Neuronal stem cell (in vitro differentiated cells): ENCODE results near the gene TTC33.

ENCODE experiments used
- DNase-seq: peaks from one replicate; pipeline ENCODE4 v3.0.0-alpha.2; 2013; ENCODE audit warnings: low spot score
- H2AFZ ChIP-seq: one replicate; pipeline ENCODE4 v1.6.1; 2013; ENCODE audit warnings: mild to moderate bottlenecking, low read length, inconsistent platforms
- H2AK5ac ChIP-seq: 2 replicates; pipeline ENCODE4 v1.6.1; 2013; ENCODE audit warnings: low read depth, mild to moderate bottlenecking, inconsistent platforms, low read length, moderate library complexity, mixed read lengths
- H2BK120ac ChIP-seq: 2 replicates; pipeline ENCODE4 v1.6.1; 2013; ENCODE audit warnings: low read depth, mild to moderate bottlenecking, inconsistent platforms, low read length, moderate library complexity, mixed read lengths
- H2BK12ac ChIP-seq: one replicate; pipeline ENCODE4 v1.6.1; 2013; ENCODE audit warnings: low read length, inconsistent platforms
- H2BK15ac ChIP-seq: 2 replicates; pipeline ENCODE4 v1.6.1; 2013; ENCODE audit warnings: mild to moderate bottlenecking, low read length, inconsistent platforms, mixed read lengths
- H2BK5ac ChIP-seq: one replicate; pipeline ENCODE4 v1.6.1; 2013; ENCODE audit warnings: inconsistent platforms, mild to moderate bottlenecking, low read length, moderate library complexity
- H3K14ac ChIP-seq: one replicate; pipeline ENCODE4 v1.6.1; 2013; ENCODE audit warnings: low read length, inconsistent platforms
- H3K18ac ChIP-seq: 2 replicates; pipeline ENCODE4 v1.6.1; 2013; ENCODE audit warnings: low read length, inconsistent platforms
- H3K23ac ChIP-seq: 2 replicates; pipeline ENCODE4 v1.6.1; 2013; ENCODE audit warnings: low read depth, mild to moderate bottlenecking, mixed read lengths, low read length, inconsistent platforms; ENCODE audit not compliant: poor library complexity
- H3K27ac ChIP-seq: replicated peaks from 3 replicates; pipeline ENCODE4 v1.5.1; 2013; ENCODE audit warnings: low read length, inconsistent platforms
- H3K27me3 ChIP-seq, 3 experiments: 2 replicates each; pipeline ENCODE4 v1.6.1; 2013; ENCODE audit warnings: low read length in 3 of 3, mild to moderate bottlenecking in 2 of 3, inconsistent platforms in 1 of 3, low read depth in 1 of 3, mixed read lengths in 1 of 3, moderate library complexity in 1 of 3; ENCODE audit not compliant: control insufficient read depth in 3 of 3, insufficient read depth in 3 of 3
- H3K36me3 ChIP-seq, 2 donors: replicated peaks in 1 of 2; 2 replicates each; pipeline ENCODE4 v1.6.1; 2013; ENCODE audit warnings: low read length in 2 of 2; ENCODE audit not compliant: control insufficient read depth in 2 of 2, insufficient read depth in 2 of 2
- H3K4ac ChIP-seq: 2 replicates; pipeline ENCODE4 v1.6.1; 2013; ENCODE audit warnings: inconsistent platforms, mild to moderate bottlenecking, low read length, moderate library complexity
- H3K4me1 ChIP-seq, 2 donors: 1 replicate in 1 of 2; 2 replicates in 1 of 2; pipeline ENCODE4 v1.6.1; 2013; ENCODE audit warnings: low read length in 2 of 2, low read depth in 1 of 2; ENCODE audit not compliant: control insufficient read depth in 2 of 2, insufficient read depth in 1 of 2
- H3K4me2 ChIP-seq: one replicate; pipeline ENCODE4 v1.6.1; 2013; ENCODE audit warnings: mild to moderate bottlenecking, low read length, inconsistent platforms; ENCODE audit not compliant: insufficient read depth, poor library complexity, severe bottlenecking
- H3K4me3 ChIP-seq, 2 donors: 2 replicates each; pipeline ENCODE4 v1.5.1; 2013; ENCODE audit warnings: low read length in 2 of 2, mild to moderate bottlenecking in 2 of 2, inconsistent platforms in 1 of 2, moderate library complexity in 1 of 2
- H3K79me1 ChIP-seq: one replicate; pipeline ENCODE4 v1.6.1; 2013; ENCODE audit warnings: low read depth, mild to moderate bottlenecking, inconsistent platforms, low read length, moderate library complexity
- H3K9ac ChIP-seq: one replicate; pipeline ENCODE4 v1.6.1; 2013; ENCODE audit warnings: mild to moderate bottlenecking, low read depth, low read length, inconsistent platforms; ENCODE audit not compliant: poor library complexity
- H3K9me3 ChIP-seq, 2 donors: replicated peaks in 1 of 2; 2 replicates each; pipeline versions ENCODE3 to v1.6.1; 2013; ENCODE audit warnings: low read length in 2 of 2, mild to moderate bottlenecking in 2 of 2, inconsistent platforms in 1 of 2, low read depth in 1 of 2, mixed read lengths in 1 of 2, moderate library complexity in 1 of 2; ENCODE audit not compliant: control insufficient read depth in 2 of 2, insufficient read depth in 1 of 2
- H4K8ac ChIP-seq: one replicate; pipeline ENCODE4 v1.6.1; 2013; ENCODE audit warnings: low read depth, mild to moderate bottlenecking, inconsistent platforms, low read length, moderate library complexity
- H4K91ac ChIP-seq: one replicate; pipeline ENCODE4 v1.6.1; 2013; ENCODE audit warnings: low read length, low read depth, mild to moderate bottlenecking, inconsistent platforms; ENCODE audit not compliant: poor library complexity
- WGBS, 2 donors: extraction: QIAGEN DNeasy Blood & Tissue Kit; methylation state at CpG; one replicate each; pipeline ENCODE4 v1.1.7; 2013; ENCODE audit warnings: missing lambda C conversion rate in 2 of 2, mixed read lengths in 1 of 2; ENCODE audit not compliant: insufficient read length in 2 of 2, insufficient replicate concordance in 1 of 2; ENCODE audit errors: extremely low coverage in 2 of 2; 5-methylcytosine and 5-hydroxymethylcytosine counted together

The TTC33 gene

DNA sequence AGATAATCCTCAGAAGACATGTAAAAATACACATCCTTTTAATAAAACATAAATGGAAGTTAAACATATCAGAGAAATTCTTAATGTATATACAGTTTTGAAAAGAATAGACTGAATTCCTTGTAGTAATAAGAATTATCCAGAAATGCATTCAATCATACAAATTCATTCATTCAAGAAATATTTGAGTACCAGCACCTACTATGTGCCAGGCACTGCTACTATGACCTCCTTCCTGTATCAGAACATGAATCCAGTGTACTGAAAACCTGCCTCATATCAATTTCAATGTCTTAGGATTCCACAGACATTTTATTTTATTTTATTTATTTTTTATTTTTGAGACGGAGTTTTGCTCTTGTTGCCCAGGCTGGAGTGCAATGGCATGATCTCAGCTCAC lies 29.2 kb upstream of the TTC33 start:
- H3K4me1 ChIP-seq = no peaks in the 10 kb centered on the region
- no peak overlapping the region for H3K23ac ChIP-seq
- peaks cover 0 to 6% of the 10 kb centered on the region in 2 donors for H3K36me3 ChIP-seq
- no peak overlapping the region for H3K4ac ChIP-seq
- H2BK5ac ChIP-seq = no peak overlapping the region
- no peak overlapping the region for H3K18ac ChIP-seq
- no peak overlapping the region for H2BK15ac ChIP-seq
- no peak overlapping the region for H3K27ac ChIP-seq
- H3K14ac ChIP-seq = no peak overlapping the region
- no peak overlapping the region for H3K4me2 ChIP-seq
- WGBS, 2 donors = no CpG with 5 or more reads among the region's 1 CpG
- no peak overlapping the region for H3K9ac ChIP-seq
- H2BK12ac ChIP-seq = no peak overlapping the region
- DNase-seq = no peak
- no peak overlapping the region for H4K91ac ChIP-seq
- no peak overlapping the region for H2AFZ ChIP-seq
- peaks cover 6% of the 10 kb centered on the region for H3K79me1 ChIP-seq
- H3K27me3 ChIP-seq = no peaks in the 10 kb centered on the region
- H3K9me3 ChIP-seq = peaks cover 0 to 18% of the 10 kb centered on the region in 2 donors
- H2AK5ac ChIP-seq = no peak overlapping the region
- no peak overlapping the region for H2BK120ac ChIP-seq
- no peak overlapping the region for H3K4me3 ChIP-seq
- no peak overlapping the region for H4K8ac ChIP-seq

DNA sequence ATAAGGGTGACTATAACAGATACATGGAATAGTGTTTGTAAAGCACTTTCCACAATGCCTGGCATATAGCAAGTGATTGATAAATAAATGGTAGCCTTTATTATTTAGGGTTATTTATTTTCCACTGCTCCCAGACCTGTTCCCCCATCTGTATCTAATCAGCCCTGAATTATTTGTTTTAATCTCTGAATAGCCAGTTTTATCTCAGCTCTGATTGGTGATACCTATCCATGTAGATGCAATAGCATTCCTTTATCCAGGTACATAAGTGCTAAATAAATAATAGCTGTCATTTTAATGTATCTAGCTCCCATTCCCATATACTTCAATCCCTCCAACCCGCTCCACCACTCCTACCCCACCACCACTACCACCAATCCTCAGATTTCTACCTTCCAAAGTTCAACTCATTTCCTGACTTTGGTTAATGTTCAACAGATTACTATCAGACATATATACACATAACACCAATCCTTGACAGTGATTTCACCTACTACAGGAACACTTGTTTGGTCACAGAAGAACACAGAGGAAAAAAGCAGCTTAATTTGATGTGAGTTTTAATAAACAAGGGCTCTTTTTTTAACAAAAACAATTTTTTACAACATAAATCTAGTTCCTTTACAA lies 28.4 kb upstream of the TTC33 start:
- Histone ChIP-seq H3K9me3 (peaks cover 0 to 14% of the 10 kb centered on the region in 2 donors), H2BK120ac (no peak overlapping the region), H3K4me1 (no peaks in the 10 kb centered on the region), H3K27ac (no peak overlapping the region), H2BK15ac (no peak overlapping the region), H3K23ac (no peak overlapping the region), H3K27me3 (no peaks in the 10 kb centered on the region), H4K91ac (no peak overlapping the region), H3K18ac (no peak overlapping the region), H4K8ac (no peak overlapping the region), H2AFZ (no peak overlapping the region), H2AK5ac (no peak overlapping the region), H2BK5ac (no peak overlapping the region), H3K79me1 (peaks cover 6% of the 10 kb centered on the region), H3K14ac (no peak overlapping the region), H3K4me3 (no peak overlapping the region), H3K4me2 (no peak overlapping the region), H3K9ac (no peak overlapping the region), H3K36me3 (peaks cover 0 to 3% of the 10 kb centered on the region in 2 donors), H2BK12ac (no peak overlapping the region), H3K4ac (no peak overlapping the region)
- DNase-seq = no peak
- WGBS, 2 donors = 100% methylated on average over 1 of the region's 1 CpG; no CpG with 5 or more reads in 1 of the 2 donors

DNA sequence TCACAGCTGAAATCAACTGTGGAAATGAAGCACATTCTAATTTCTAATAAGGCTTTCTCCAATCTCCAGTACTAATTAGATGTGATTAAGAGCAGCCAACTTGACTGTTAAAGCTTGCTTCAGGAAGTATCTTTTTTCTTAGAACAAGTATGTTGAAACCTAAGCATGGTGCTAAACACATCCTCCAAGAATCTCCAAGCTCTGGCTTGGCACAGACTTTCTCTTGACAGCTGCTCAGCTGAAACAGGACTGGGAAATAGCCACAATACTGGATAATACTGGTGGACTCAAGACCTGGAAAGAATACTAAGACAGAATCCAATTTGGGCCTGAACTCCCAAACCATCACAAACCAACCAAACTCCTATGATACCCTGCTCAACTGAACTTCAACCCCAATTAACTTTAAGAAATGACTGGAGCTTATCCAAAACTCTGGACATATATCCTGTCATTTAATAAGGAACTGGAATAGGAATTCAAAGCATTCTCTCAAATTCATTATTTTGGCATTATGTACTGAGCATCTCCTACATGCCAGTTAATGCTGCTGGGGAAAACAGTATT lies 26.2 kb upstream of the TTC33 start:
- H3K14ac ChIP-seq = no peak overlapping the region
- no peak overlapping the region for H2BK12ac ChIP-seq
- no peak overlapping the region for H3K9ac ChIP-seq
- no peak overlapping the region for H2AK5ac ChIP-seq
- H4K8ac ChIP-seq = no peak overlapping the region
- no peak overlapping the region for H3K27ac ChIP-seq
- peaks cover 0 to 3% of the 10 kb centered on the region in 2 donors for H3K9me3 ChIP-seq
- H2BK15ac ChIP-seq = no peak overlapping the region
- no peak overlapping the region for H2AFZ ChIP-seq
- no peak overlapping the region for H2BK5ac ChIP-seq
- H3K23ac ChIP-seq = no peak overlapping the region
- no peaks in the 10 kb centered on the region for H3K27me3 ChIP-seq
- H3K4me1 ChIP-seq = no peaks in the 10 kb centered on the region
- H3K4ac ChIP-seq = no peak overlapping the region
- no peak overlapping the region for H3K18ac ChIP-seq
- no peak overlapping the region for H3K4me3 ChIP-seq
- no peak for DNase-seq
- peaks cover 0 to 5% of the 10 kb centered on the region in 2 donors for H3K36me3 ChIP-seq
- no peak overlapping the region for H4K91ac ChIP-seq
- no peak overlapping the region for H3K4me2 ChIP-seq
- peaks cover 2% of the 10 kb centered on the region for H3K79me1 ChIP-seq
- no peak overlapping the region for H2BK120ac ChIP-seq

DNA sequence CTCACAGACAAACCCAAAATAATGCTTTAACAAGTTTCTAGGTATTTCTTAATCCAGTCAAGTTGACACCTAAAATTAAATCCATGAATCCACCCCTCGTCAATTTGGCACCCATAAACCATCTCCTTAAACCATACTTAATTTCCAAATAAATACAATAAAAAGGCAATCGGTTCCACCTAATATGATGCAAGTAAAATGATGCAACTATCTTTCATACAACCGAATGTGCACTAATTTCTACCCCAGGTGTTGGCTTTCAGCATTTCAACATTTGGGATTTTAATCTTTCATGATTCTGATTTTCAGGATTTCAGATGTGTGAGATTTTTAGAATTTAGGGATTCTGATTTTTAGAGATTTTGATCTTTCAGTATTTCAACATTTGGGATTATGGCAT lies 25.1 kb upstream of the TTC33 start:
- H2AFZ ChIP-seq = no peak overlapping the region
- H3K18ac ChIP-seq = no peak overlapping the region
- H3K27ac ChIP-seq = no peak overlapping the region
- no peaks in the 10 kb centered on the region for H3K27me3 ChIP-seq
- H2BK15ac ChIP-seq = no peak overlapping the region
- H3K79me1 ChIP-seq = peaks cover 2% of the 10 kb centered on the region
- no peaks in the 10 kb centered on the region for H3K9me3 ChIP-seq
- no peak overlapping the region for H2BK12ac ChIP-seq
- no peak overlapping the region for H3K9ac ChIP-seq
- H4K91ac ChIP-seq = no peak overlapping the region
- H2BK120ac ChIP-seq = no peak overlapping the region
- H4K8ac ChIP-seq = no peak overlapping the region
- H3K4me2 ChIP-seq = no peak overlapping the region
- WGBS, 2 donors = 100% methylated on average over 1 of the region's 3 CpGs; no CpG with 5 or more reads in 1 of the 2 donors
- H3K36me3 ChIP-seq = peaks cover 1 to 14% of the 10 kb centered on the region in 2 donors
- H3K4me3 ChIP-seq = no peak overlapping the region
- no peak overlapping the region for H3K23ac ChIP-seq
- H2BK5ac ChIP-seq = no peak overlapping the region
- no peaks in the 10 kb centered on the region for H3K4me1 ChIP-seq
- no peak overlapping the region for H3K4ac ChIP-seq
- no peak for DNase-seq
- no peak overlapping the region for H3K14ac ChIP-seq
- no peak overlapping the region for H2AK5ac ChIP-seq
